Stimulated activated CD8-positive, alpha-beta memory T cell treated with anti-CD3 and anti-CD28 coated beads, Interleukin-4, amount 100 ng/mL, for 24 hours (primary cell): ENCODE data around the gene FAM163B.

Source experiments
- DNase-seq: peaks from one replicate; pipeline ENCODE4 v3.0.0-alpha.2; 2020; ENCODE audit warnings: low read depth

Gene FAM163B

DNA sequence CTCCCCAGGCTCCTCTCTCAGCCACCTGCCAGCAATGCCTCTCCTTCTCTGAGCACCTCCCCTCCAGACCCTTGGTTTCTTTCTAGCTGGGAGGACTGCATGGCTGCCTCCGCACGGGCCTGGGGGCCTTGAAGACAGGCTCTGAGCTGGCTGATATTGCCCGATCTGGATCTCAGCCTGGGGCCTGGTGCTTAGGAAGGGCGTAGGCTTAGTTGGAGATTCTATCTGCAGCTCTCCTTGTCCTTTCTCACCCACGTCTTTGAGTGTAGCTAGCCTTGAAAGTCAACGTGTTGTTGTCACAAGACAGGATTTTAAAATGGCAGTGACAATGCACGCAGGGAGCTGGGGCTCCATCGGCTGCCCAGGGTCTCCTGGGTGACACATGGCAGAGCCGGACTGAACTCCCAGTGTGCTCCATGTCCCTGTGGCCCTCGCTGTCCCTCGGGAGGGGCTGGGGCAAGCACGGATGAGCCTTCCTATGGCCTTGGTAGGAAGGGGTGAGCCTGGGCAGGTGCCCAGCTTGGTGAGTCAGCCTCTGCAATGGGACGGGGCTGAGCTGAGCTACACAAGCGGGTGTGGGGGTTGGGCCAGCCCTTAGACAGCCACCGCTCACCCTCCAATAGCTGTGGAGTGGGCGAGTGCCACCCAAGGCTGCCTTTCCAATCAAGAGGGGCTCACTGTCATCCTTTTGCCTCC is 65.3 kb downstream of the FAM163B start:
- DNase-seq, result no peak

DNA sequence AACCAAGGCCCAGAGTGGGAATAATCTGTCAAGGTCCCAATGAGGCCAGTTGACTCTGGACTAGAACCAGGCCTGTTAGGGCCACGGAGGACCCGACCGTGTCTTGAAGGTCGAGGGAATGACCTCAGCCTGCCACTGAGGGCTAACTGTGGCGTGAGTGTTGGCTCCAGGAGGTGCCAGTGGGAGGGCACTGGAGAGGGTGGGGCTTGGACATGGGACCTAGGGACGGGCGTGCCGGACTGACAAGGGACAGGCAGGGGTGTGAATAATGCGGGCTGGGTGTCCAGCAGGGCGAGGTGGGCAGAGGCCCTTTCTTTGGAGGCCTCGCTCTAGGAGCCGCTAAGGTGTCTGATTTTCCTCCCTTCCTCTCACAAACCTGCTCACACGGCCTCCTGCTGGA is 67.2 kb downstream of the FAM163B start:
- DNase-seq, result no peak

DNA sequence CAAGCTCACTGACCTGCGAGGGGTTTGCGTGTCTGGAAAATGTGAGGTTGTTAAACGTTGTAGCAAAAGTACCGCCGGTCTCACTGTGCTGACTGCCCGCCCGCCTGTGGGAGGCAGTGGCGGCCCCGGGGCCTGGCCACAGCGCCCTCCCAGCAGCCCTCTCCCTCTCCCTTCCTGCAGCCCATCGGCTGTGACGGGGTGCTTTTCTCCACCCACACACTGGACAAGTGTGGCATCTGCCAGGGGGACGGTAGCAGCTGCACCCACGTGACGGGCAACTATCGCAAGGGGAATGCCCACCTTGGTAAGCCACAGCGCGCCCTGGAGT is 68.5 kb downstream of the FAM163B start:
- no peak for DNase-seq

DNA sequence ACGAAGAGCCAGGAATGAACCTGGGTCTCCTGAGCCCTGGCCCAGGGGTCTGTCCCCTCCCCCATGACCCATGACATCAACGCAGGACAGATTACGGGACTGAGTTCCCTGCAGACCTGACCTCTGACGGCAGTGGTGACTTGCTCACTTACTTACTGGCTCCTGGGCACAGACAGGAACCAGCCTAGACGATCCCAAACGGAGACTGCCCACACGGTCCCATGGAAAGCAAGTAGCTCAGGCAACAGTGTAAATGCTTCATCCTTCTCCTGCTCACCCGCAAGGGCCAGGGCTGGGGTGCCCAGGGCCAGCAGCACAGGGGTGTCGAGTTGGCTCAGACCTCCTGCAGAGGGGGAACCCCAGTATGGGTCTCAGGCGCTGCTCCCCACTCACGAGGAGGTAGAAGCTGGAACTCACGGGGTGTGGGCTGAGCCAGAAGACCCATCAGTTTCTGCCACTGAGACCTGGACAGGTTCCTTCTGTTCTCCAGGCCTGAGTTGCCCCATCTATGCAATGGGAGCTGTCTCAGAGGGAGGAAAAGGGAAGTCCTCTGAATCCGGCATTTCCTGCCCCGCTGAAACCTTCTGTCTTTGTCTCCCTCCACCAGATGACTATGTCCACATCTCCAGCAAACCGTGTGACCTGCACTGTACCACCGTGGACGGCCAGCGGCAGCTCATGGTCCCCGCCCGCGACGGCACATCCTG is 69.0 kb downstream of the FAM163B start:
- DNase-seq, result no peak

GRCh38 chr9:133538851-133539833 is 70.0 kb downstream of the FAM163B start:
- no peak for DNase-seq

- no peak for DNase-seq
Measured at GRCh38 chr9:133538176-133538575, 71.0 kb downstream of the FAM163B start.

DNA sequence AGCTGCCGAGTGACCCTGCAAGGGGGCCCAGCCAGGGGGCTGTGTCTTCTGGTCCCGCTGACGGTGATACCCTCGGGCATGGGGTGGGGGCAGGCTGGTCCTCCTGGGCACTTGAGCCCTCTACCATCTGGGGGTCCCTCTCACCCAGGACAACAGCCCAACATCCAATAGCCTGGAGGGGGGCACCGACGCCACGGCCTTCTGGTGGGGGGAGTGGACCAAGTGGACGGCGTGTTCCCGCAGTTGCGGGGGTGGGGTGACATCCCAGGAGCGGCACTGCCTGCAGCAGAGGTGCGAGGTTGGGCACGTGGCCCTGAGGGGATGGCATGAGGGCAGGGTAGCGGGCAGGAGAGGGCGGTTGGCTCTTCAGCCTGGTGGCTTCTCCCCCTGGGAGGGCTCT is 71.9 kb downstream of the FAM163B start:
- DNase-seq, result no peak

DNA sequence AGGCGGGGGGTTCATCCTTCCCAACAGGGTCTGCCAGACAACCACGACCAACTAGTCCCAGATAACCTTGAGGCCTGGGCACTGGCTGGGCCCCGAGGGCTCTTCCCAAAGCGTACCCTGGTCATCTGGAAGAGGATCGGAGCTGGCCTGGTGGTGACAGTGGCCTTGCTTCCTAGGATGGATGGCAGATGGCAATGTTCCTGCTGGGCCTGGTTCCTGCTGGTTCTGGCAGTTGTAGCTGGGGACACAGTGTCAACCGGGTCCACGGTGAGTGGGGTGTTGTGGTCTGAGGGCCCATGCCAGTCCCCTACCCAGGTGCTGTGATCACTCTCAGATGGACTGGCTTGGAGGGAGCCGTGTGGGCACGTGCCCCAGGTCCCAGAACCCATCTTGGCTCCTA is 72.7 kb downstream of the FAM163B start:
- no peak for DNase-seq

GRCh38 chr9:133536080-133536479 is 73.1 kb downstream of the FAM163B start:
- no peak for DNase-seq

- DNase-seq, result no peak
Measured at GRCh38 chr9:133535306-133535877, 73.8 kb downstream of the FAM163B start.

DNA sequence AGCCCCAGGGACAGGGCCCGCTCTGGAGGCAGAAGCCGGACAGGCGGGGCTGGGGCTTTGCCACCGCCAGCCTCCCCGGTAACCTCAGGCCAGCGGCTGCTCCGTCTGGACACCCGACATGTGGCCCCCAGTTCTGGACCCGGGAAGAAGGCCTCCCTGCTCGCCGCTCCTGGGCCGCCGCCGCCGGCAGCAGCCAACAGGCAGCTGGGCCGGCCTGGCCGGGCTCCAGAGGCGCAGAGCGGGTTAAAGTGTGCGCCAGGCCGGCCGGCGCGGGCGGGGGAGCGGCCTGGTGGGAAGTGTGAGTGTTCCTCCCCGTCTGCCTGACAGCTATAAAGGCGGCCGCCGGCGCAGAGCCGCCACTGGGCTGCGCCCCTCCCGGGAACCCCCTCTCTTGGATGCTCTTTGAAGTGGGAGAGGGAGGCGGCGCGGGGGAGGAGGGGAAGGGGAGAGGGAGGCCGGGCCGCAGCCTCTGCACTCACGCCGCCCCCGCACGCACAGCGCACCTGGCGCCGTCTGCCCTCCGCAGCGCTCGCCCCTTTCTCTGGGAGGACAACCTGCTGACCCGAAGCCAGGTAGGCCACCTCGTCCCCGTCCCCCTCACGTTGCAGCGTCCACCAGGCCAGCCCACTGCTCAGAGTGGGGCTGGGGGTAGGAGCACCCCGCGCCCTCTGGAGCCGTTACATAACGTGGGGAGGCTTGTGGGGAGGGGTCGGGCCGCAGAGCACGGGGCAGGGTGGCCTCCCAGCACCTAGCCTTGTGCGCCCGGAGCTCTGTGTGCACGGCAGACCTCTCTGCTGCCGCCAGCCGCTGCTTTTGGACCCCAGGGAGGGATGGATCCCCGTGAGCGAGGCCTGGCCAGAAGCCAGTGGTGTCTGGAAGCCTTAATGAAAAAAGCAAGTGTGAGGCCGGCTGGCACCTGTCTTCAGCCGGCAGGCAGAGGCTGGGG is 74.6 kb downstream of the FAM163B start, which contains the start of gene ADAMTSL2:
ADAMTSL2 (plus strand) TSS at position 359 of the 946 bp plus-strand sequence. CDS start 2,009 bp downstream, outside the sequence.
- peak; percentile 21 for DNase-seq

- no peak for DNase-seq
Measured at GRCh38 chr9:133533857-133534256, 75.3 kb downstream of the FAM163B start.

DNA sequence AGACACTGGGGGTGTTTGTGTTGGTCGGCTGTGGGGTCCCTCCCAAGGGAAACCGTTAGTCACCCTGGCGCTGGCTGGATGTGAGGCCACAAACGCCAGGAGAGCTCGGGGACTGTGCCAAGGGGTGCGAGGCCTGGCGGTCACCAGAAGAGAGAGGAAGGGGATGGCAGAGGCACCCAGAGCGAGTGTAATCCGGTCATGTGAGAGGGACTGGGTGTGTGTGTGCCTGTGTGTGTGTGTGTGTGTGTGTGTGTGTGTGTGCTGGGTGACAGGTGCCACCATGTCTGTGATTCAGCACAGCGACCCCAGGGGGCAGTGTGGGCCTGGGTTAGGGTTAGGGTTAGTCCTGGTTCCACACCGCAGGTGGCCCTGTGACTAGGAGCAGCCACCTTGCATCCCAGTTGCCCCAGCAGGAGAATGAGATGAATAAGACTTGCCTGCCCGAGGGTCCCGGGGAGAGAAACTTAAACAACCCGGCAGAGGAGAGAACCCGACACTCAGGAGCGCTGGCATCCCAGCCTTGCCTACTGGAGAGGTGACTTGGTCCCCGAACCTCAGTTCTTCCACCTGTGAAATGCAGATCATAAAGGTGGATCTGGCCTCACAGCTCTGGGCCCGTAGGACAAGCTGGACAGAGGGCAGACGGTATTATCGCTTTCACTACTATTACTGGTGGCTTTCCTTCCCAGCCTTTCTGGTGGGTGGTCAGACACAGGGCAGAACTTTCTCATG is 76.1 kb downstream of the FAM163B start:
- DNase-seq, result peak; percentile 44

GRCh38 chr9:133531293-133531692 is 77.9 kb downstream of the FAM163B start:
- DNase-seq, result no peak

DNA sequence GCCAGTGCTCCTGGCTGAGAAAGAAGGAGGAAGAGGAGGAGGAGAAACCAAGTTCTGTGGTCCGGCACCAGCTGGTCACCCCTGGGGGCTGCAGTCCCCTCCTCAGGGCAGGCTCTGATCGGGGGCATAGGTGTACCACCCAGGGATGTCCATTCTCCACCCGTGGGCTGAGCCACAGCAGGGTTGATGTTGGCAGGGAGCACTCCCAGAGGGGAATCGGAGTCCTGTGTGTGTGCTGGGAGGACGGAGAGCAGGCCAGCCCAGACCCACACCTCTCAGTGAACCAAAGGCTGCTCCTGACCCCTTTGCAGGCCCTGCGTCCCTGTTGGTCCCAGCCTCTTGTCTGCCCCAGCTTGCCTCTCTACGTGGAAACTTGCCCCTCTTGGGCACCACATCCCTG is 79.3 kb downstream of the FAM163B start:
- no peak for DNase-seq

GRCh38 chr9:133529457-133529856 is 79.7 kb downstream of the FAM163B start:
- no peak for DNase-seq

DNA sequence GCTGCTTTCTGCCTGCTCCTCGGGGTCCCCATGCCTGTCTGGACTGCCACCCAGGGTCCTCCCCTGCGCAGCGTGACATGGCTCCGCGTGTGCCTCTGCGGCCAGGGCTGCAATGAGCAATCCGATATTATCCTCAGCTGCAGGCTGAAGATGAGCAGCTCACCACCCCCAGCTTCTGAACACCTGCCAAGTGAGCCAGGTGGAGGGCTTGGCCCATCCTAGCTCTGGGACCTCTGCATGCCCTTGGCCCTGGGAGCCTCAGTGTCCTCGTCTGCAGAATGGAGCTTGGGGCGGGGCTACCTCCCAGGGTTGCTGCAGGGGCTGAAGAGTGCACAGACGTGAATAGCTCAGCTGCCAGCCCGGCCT is 80.3 kb downstream of the FAM163B start:
- no peak for DNase-seq

- DNase-seq, result no peak
Measured at GRCh38 chr9:133528001-133528875, 81.0 kb downstream of the FAM163B start.

DNA sequence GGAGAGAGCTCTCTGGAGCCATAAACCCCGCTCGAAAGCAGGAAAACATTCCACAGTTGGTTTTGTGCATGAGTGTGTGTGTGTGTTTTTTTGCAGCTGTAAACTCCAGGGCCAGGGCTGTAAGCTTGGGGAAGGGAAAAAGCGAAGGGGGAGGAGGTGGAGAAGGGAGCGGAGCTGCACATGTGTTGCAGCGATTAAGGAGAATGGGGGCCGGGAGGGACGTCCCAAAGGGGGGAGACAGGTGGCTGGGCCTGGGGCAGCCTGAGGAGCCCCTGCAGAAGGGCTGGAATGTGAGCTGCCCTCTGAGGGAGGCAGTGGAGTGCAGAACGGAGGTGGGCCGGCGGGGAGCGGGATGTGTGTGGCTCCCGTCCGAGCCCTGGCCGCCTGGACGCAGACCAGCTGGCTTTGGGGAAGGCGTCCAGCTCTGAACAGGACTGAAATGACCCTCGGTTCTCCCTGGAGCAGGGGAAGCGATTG is 81.7 kb downstream of the FAM163B start:
- DNase-seq, result no peak
